SK-N-SH treated with all-trans-retinoic acid at 6 μM for 48 hours (cell line): ENCODE data around the gene CD46.

Experiments
- ATAC-seq: fragments of 200-7000 bp; cut with Tn5 transposase; 3 replicates; pipeline ENCODE4 v1.9.1; 2020; ENCODE audit warnings: mild to moderate bottlenecking, moderate library complexity
- BACH2 ChIP-seq: fragments of 250-450 bp; sonication (Bioruptor Pico); IDR thresholded peaks from 2 replicates; pipeline ENCODE4 v1.9.0; 2021; ENCODE audit warnings: mild to moderate bottlenecking, borderline replicate concordance
- ESRRG ChIP-seq: fragments of 250-450 bp; sonication (Bioruptor Pico); IDR thresholded peaks from 2 replicates; pipeline ENCODE4 v1.6.1; 2021; ENCODE audit warnings: mild to moderate bottlenecking
- GLIS3 ChIP-seq: fragments of 250-450 bp; sonication (Bioruptor Pico); IDR thresholded peaks from 2 replicates; pipeline ENCODE4 v1.5.0; 2020; ENCODE audit warnings: mild to moderate bottlenecking, moderate library complexity
- ISL1 ChIP-seq: fragments of 250-450 bp; sonication (Bioruptor Pico); IDR thresholded peaks from 2 replicates; pipeline ENCODE4 v2.1.2; 2022; ENCODE audit warnings: mild to moderate bottlenecking, moderate library complexity
- OSR1 ChIP-seq: fragments of 250-450 bp; sonication (Bioruptor Pico); IDR thresholded peaks from 2 replicates; pipeline ENCODE4 v1.8.0; 2022; ENCODE audit warnings: moderate library complexity, mild to moderate bottlenecking, inconsistent platforms
- PPARA ChIP-seq: fragments of 250-450 bp; sonication (Bioruptor Pico); IDR thresholded peaks from 2 replicates; pipeline ENCODE4 v1.5.0; 2020; ENCODE audit warnings: mild to moderate bottlenecking, borderline replicate concordance
- RARB ChIP-seq: fragments of 250-450 bp; sonication (Bioruptor Pico); IDR thresholded peaks from 2 replicates; pipeline ENCODE4 v1.8.0; 2021; ENCODE audit warnings: mild to moderate bottlenecking, moderate library complexity
- SNAI2 ChIP-seq: fragments of 250-450 bp; sonication (Bioruptor Pico); IDR thresholded peaks from 2 replicates; pipeline ENCODE4 v1.5.0; 2020; ENCODE audit warnings: mild to moderate bottlenecking, moderate library complexity
- TCF4 ChIP-seq: fragments of 250-450 bp; sonication (Bioruptor Pico); IDR thresholded peaks from 2 replicates; pipeline ENCODE4 v1.8.0; 2021; ENCODE audit warnings: mild to moderate bottlenecking, moderate library complexity, borderline replicate concordance
- ZC3H10 ChIP-seq: fragments of 250-450 bp; sonication (Bioruptor Pico); IDR thresholded peaks from 2 replicates; pipeline ENCODE4 v1.5.1; 2021; ENCODE audit warnings: mild to moderate bottlenecking, moderate library complexity
- ZFP30 ChIP-seq: fragments of 450-650 bp; formaldehyde crosslinking; IDR thresholded peaks from 2 replicates; pipeline ENCODE4 v1.5.0; 2022; ENCODE audit warnings: mild to moderate bottlenecking, moderate library complexity
- ZNF565 ChIP-seq: fragments of 450-650 bp; formaldehyde crosslinking; conservative IDR thresholded peaks from 2 replicates; pipeline ENCODE4 v1.5.0; 2020; ENCODE audit warnings: low read depth, mild to moderate bottlenecking, moderate library complexity
- ZNF70 ChIP-seq: fragments of 450-650 bp; formaldehyde crosslinking; IDR thresholded peaks from 2 replicates; pipeline ENCODE4 v1.5.0; 2020; ENCODE audit warnings: mild to moderate bottlenecking, moderate library complexity
- ZNF8 ChIP-seq: fragments of 450-650 bp; formaldehyde crosslinking; IDR thresholded peaks from 2 replicates; pipeline ENCODE4 v1.5.0; 2020; ENCODE audit warnings: mild to moderate bottlenecking, moderate library complexity
- TF ChIP-seq, protein P1 (sequence below): fragments of 250-450 bp; sonication (Bioruptor Pico); IDR thresholded peaks from 2 replicates; pipeline ENCODE4 v1.5.1; 2020; ENCODE audit warnings: low read depth, mild to moderate bottlenecking, moderate library complexity
- TF ChIP-seq, protein P2 (sequence below): fragments of 250-450 bp; sonication (Bioruptor Pico); IDR thresholded peaks from 2 replicates; pipeline ENCODE4 v1.8.0; 2020; ENCODE audit warnings: mild to moderate bottlenecking, moderate library complexity, borderline replicate concordance
- TF ChIP-seq, protein P3 (sequence below): fragments of 250-450 bp; sonication (Bioruptor Pico); IDR thresholded peaks from 2 replicates; pipeline ENCODE4 v1.5.1; 2021; ENCODE audit warnings: mild to moderate bottlenecking, moderate library complexity
- TF ChIP-seq, protein P4 (sequence below): fragments of 250-450 bp; sonication (Bioruptor Pico); IDR thresholded peaks from 2 replicates; pipeline ENCODE4 v1.8.0; 2021; ENCODE audit warnings: low read depth, mild to moderate bottlenecking, moderate library complexity, borderline replicate concordance

The CD46 gene

DNA sequence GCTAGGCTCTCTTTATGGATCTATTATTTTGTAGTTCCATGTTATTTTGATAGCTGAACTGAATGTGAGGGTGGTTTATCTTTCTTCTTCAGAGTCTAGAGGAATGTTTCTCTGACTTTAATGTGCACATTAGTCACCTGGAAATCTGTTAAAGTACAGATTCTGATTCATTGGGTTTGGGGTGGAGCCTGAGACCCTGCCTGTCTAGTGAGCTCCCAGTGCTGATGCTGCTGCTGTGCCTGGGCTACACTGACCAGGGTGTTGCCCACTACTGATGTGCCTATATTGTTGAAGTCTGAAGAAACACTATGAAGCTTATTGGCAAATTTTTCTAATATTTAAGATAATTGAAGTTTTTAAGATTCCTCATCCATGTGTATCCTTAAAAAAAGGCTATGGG is 35.9 kb downstream of the CD46 start:
- TF ChIP-seq ZFP30 (CRISPR knock-in tag) (no peak), GLIS3 (CRISPR knock-in tag) (no peak)
- TF ChIP-seq, protein P1, sequence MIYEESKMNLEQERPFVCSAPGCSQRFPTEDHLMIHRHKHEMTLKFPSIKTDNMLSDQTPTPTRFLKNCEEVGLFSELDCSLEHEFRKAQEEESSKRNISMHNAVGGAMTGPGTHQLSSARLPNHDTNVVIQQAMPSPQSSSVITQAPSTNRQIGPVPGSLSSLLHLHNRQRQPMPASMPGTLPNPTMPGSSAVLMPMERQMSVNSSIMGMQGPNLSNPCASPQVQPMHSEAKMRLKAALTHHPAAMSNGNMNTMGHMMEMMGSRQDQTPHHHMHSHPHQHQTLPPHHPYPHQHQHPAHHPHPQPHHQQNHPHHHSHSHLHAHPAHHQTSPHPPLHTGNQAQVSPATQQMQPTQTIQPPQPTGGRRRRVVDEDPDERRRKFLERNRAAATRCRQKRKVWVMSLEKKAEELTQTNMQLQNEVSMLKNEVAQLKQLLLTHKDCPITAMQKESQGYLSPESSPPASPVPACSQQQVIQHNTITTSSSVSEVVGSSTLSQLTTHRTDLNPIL: no peak
- TF ChIP-seq, protein P2, sequence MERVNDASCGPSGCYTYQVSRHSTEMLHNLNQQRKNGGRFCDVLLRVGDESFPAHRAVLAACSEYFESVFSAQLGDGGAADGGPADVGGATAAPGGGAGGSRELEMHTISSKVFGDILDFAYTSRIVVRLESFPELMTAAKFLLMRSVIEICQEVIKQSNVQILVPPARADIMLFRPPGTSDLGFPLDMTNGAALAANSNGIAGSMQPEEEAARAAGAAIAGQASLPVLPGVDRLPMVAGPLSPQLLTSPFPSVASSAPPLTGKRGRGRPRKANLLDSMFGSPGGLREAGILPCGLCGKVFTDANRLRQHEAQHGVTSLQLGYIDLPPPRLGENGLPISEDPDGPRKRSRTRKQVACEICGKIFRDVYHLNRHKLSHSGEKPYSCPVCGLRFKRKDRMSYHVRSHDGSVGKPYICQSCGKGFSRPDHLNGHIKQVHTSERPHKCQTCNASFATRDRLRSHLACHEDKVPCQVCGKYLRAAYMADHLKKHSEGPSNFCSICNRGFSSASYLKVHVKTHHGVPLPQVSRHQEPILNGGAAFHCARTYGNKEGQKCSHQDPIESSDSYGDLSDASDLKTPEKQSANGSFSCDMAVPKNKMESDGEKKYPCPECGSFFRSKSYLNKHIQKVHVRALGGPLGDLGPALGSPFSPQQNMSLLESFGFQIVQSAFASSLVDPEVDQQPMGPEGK (CRISPR knock-in tag): no peak
- ATAC-seq: peak; percentile 30; the same call in 1 of the 3 replicates

DNA sequence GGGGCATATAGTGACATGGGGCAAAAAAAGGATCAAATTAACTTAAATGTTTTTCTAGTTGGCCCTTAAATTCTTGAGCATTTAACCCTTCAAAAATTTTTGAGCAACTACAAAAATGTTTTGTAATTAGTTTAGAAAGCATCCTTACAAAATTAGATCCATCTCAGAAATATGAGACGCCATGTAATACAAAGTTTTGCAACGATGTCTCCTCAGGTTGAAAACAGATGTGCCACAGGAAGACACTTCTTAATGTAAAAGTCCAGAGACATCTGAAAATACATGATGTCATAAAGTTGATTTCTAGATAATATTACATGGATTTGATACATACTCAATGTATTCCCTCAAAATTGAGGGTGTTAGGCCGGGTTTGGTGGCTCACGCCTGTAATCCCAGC is 37.5 kb downstream of the CD46 start:
- peak; percentile 12; the same call in 1 of the 3 replicates for ATAC-seq
- no peak for TF ChIP-seq ISL1 (CRISPR knock-in tag)
- TF ChIP-seq SNAI2 (CRISPR knock-in tag): no peak
- TF ChIP-seq BACH2: no peak
- TF ChIP-seq PPARA (CRISPR knock-in tag): no peak
- TF ChIP-seq, protein P3, sequence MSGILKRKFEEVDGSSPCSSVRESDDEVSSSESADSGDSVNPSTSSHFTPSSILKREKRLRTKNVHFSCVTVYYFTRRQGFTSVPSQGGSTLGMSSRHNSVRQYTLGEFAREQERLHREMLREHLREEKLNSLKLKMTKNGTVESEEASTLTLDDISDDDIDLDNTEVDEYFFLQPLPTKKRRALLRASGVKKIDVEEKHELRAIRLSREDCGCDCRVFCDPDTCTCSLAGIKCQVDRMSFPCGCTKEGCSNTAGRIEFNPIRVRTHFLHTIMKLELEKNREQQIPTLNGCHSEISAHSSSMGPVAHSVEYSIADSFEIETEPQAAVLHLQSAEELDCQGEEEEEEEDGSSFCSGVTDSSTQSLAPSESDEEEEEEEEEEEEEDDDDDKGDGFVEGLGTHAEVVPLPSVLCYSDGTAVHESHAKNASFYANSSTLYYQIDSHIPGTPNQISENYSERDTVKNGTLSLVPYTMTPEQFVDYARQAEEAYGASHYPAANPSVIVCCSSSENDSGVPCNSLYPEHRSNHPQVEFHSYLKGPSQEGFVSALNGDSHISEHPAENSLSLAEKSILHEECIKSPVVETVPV: no peak
- no peak for TF ChIP-seq ZNF8 (CRISPR knock-in tag)
- no peak for TF ChIP-seq ZNF565 (CRISPR knock-in tag)
- no peak for TF ChIP-seq ZNF70 (CRISPR knock-in tag)
- no peak for TF ChIP-seq RARB
- TF ChIP-seq, protein P4, sequence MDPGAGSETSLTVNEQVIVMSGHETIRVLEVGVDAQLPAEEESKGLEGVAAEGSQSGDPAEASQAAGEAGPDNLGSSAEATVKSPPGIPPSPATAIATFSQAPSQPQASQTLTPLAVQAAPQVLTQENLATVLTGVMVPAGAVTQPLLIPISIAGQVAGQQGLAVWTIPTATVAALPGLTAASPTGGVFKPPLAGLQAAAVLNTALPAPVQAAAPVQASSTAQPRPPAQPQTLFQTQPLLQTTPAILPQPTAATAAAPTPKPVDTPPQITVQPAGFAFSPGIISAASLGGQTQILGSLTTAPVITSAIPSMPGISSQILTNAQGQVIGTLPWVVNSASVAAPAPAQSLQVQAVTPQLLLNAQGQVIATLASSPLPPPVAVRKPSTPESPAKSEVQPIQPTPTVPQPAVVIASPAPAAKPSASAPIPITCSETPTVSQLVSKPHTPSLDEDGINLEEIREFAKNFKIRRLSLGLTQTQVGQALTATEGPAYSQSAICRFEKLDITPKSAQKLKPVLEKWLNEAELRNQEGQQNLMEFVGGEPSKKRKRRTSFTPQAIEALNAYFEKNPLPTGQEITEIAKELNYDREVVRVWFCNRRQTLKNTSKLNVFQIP (CRISPR knock-in tag): no peak
- no peak for TF ChIP-seq ESRRG (CRISPR knock-in tag)
- no peak for TF ChIP-seq ZC3H10 (CRISPR knock-in tag)
- TF ChIP-seq ZFP30 (CRISPR knock-in tag): no peak
- TF ChIP-seq OSR1 (CRISPR knock-in tag): no peak
- TF ChIP-seq, all 23 proteins: peak for 0

DNA sequence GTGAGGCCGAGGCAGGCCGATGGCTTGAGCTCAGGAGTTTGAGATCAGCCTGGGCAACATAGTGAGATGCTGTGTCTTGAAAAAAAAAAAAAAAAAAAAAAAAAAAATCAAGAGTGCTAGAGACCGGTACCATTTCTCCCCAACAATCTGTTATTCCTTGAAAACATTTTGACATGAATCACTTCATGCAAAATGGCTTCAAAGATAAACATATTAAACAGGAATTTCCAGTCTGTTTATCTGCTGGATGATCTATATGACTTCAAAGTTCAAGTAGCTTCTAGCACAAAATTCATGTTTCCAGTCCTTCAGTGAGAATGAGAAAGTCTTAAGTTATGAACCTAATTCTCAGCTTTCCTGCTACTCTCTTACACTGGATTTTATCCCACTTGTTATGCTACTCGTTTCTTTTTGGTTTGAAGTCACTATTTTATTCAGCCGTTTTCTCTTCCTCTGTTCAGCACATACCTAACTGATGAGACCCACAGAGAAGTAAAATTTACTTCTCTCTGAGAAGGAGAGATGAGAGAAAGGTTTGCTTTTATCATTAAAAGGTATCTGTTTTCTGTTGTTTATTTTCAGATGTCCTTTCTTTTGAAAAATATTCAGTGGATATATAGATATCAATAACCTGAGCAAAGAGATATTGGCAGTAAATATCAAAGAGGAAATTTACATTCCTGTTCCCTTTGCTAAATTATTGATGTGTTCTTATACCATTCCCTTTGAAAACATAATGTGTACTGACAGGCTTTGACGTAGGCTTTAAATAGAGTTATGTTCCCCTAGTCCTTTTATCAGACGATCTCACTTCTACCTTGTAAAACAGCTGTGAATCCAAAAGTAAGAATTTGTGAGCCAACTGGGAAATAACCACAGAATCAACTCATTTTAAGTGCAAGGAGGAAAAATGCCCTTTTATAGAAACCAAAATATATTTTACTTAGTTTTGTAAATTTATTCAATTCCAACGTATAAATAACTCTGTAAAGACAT is 38.2 kb downstream of the CD46 start:
- TF ChIP-seq ISL1 (CRISPR knock-in tag): no peak
- no peak for TF ChIP-seq ZFP30 (CRISPR knock-in tag)
- TF ChIP-seq PPARA (CRISPR knock-in tag): no peak
- TF ChIP-seq, protein P3: no peak
- TF ChIP-seq GLIS3 (CRISPR knock-in tag): no peak
- TF ChIP-seq ZNF8 (CRISPR knock-in tag): no peak
- TF ChIP-seq TCF4 (CRISPR knock-in tag): no peak
- no peak for TF ChIP-seq BACH2
- TF ChIP-seq, protein P4 (CRISPR knock-in tag): no peak
- ATAC-seq: peak; percentile 62
